ENCODE results near the gene GADD45A. TPM values are rescaled to one million over a fixed set of nuclear protein-coding genes. Genes with fewer than 3 reads are reported as not detected.

Gene GADD45A
- polyA plus RNA-seq, 1 of the 3 experiments (the other 2 are of a cell fraction), result 164 TPM

DNA sequence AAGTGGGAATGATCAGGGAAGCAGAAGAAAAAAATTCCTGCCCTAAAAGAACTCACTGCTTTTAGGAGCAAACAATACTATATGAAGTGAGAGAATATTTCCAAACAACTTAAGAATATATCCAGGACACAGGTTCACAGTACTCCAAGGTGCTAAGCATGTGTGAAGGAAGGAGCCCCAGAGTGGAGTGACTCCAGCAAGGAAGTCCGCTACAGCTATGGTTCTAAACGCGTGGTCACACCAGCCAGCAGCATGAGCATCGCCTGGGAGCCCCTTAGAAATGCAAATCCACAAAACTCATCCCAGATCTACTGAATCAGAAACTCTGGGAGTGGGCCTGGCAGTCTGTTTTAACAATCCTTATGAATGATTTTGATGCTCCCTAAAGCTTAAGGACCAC, 36.1 kb downstream of the GADD45A start (continued):
- TF ChIP-seq, protein P1, sequence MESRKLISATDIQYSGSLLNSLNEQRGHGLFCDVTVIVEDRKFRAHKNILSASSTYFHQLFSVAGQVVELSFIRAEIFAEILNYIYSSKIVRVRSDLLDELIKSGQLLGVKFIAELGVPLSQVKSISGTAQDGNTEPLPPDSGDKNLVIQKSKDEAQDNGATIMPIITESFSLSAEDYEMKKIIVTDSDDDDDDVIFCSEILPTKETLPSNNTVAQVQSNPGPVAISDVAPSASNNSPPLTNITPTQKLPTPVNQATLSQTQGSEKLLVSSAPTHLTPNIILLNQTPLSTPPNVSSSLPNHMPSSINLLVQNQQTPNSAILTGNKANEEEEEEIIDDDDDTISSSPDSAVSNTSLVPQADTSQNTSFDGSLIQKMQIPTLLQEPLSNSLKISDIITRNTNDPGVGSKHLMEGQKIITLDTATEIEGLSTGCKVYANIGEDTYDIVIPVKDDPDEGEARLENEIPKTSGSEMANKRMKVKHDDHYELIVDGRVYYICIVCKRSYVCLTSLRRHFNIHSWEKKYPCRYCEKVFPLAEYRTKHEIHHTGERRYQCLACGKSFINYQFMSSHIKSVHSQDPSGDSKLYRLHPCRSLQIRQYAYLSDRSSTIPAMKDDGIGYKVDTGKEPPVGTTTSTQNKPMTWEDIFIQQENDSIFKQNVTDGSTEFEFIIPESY (IDR thresholded peaks at IDR 0.05; ENCODE audit: borderline replicate concordance, low read depth), result no peak

DNA sequence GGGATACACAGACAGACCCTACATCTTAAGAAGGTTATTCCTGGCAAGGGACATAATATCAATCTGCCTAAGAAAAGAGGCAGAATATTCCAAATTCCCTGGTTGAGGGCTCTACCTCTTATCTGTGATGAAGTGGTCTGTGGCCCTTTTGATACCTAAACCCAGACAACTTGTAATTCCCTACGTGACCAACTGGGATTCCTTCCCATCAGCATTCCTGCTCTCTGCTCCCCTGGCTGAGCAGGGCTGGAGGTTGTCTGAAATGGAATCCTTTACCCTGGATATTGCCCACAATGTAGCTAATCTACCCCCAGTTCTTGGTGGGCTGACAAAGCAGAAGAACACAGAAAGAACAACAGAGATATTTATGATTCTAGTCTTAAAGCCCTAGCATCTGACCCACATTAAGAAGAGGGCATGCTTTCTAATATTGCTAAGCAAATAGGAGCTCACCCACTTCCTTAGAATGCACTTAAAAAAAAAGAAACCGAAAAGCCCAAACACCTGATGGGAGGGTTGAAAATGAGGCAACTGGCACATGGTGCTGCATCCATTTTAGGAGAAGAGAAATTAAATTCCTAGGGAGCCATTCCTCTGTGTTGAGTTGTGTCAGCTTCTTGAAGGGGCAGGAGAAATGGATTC, 36.8 kb downstream of the GADD45A start:
- POLR2A ChIA-PET, result no interaction called here
- Histone ChIP-seq H4K20me1 (ENCODE audit: insufficient read depth) (no peaks in the 10 kb centered on the region), H3K79me2 (ENCODE audit: insufficient read depth) (peaks cover 46% of the 10 kb centered on the region), H2AFZ (ENCODE audit: low read depth) (no peak overlapping the region), H3K4me3 (ENCODE audit: low read depth in 2 of 2, low read length in 1 of 2) (no peak overlapping the region), H3F3A (replicated peaks; ENCODE audit: insufficient read depth) (peaks cover 40% of the 10 kb centered on the region), H3K9me2 (no peaks in the 10 kb centered on the region), H3K9me3 (no peaks in the 10 kb centered on the region), H3K4me2 (peak overlapping the region; percentile 49; the same call in 1 of the 2 replicates), H3K4me1 (ENCODE audit: control insufficient read depth in 1 of 2, insufficient read depth in 2 of 2, low read depth in 1 of 2, low read length in 1 of 2) (peaks cover 40 to 57% of the 10 kb centered on the region in 2 experiments), H3K27me3 (ENCODE audit: insufficient read depth) (no peaks in the 10 kb centered on the region), H3K27ac (ENCODE audit: low read depth in 2 of 2, low read length in 1 of 2) (peak overlapping the region; percentile 83 to 95; a peak in 3 of 4 replicates), H3K36me3 (replicated peaks in 1 of 2; ENCODE audit: control insufficient read depth in 1 of 2, insufficient read depth in 2 of 2, low read length in 1 of 2) (no peaks in the 10 kb centered on the region), H3K9ac (no peak overlapping the region)
- CTCF ChIA-PET, result interaction anchor here (1.8 to 4.4 kb wide), 4 partner anchors 9 to 160 kb away, joined by 6 to 19 read pairs (median 10); no protein-coding TSS in a partner anchor
- TF ChIP-seq MEF2A (IDR thresholded peaks at IDR 0.05; ENCODE audit: borderline replicate concordance, low read depth) (no peak), RCOR1 (IDR thresholded peaks at IDR 0.05; ENCODE audit: low read length) (no peak), FOSL2 (IDR thresholded peaks at IDR 0.05; ENCODE audit: borderline replicate concordance, low read depth) (no peak), TAF1 (IDR thresholded peaks at IDR 0.05; ENCODE audit: borderline replicate concordance, low read depth, low read length) (no peak), EZH2phosphoT487 (IDR thresholded peaks at IDR 0.05; ENCODE audit: borderline replicate concordance, low read depth) (no peak), RAD21 (IDR thresholded peaks at IDR 0.05; ENCODE audit: low read length) (no peak), MAX (IDR thresholded peaks at IDR 0.05; ENCODE audit: low read depth) (no peak)
- TF ChIP-seq, protein P2, sequence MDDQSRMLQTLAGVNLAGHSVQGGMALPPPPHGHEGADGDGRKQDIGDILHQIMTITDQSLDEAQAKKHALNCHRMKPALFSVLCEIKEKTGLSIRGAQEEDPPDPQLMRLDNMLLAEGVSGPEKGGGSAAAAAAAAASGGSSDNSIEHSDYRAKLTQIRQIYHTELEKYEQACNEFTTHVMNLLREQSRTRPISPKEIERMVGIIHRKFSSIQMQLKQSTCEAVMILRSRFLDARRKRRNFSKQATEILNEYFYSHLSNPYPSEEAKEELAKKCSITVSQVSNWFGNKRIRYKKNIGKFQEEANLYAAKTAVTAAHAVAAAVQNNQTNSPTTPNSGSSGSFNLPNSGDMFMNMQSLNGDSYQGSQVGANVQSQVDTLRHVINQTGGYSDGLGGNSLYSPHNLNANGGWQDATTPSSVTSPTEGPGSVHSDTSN (IDR thresholded peaks at IDR 0.05), result no peak
- TF ChIP-seq, protein P1 (IDR thresholded peaks at IDR 0.05; ENCODE audit: borderline replicate concordance, low read depth), result no peak
- no peak for DNase-seq
- 81% methylated on average over 2 of the region's 2 CpGs for WGBS (ENCODE audit: low lambda C conversion rate)

Data from SK-N-SH (cell line).